H1 (cell line): ENCODE results near the gene COBLL1. TPM values are rescaled to one million over a fixed set of nuclear protein-coding genes. Genes with fewer than 3 reads are reported as not detected.

Experiments
- CTCF ChIA-PET: fragments of 300-600 bp; sonication (Branson Sonifier 250); formaldehyde crosslinking; loops from one replicate; lab custom pipeline; 2021; ENCODE audit not compliant: partially characterized antibody; lab: Charles Lee
- POLR2A ChIA-PET: fragments of 300-600 bp; sonication (Branson Sonifier 250); formaldehyde crosslinking; loops from one replicate; lab custom pipeline; 2021; ENCODE audit warnings: inconsistent platforms; ENCODE audit not compliant: partially characterized antibody; lab: Charles Lee
- DNase-seq, 2 experiments: peaks; one replicate each; pipeline versions ENCODE4 v3.0.0 to v3.0.0-alpha.2; 2010 to 2022; ENCODE audit warnings: low spot score in 2 of 2, low read depth in 1 of 2, mixed read lengths in 1 of 2
- FAIRE-seq: peaks from 2 replicates; lab custom pipeline; 2011; peaks lifted over from hg19 to GRCh38; lab: Jason Lieb, UNC
- H2AFZ ChIP-seq: 2 replicates; pipeline ENCODE4 v1.8.1; 2012; ENCODE audit warnings: low read length, inconsistent platforms
- H2AK5ac ChIP-seq: 2 replicates; pipeline ENCODE4 v1.6.1; 2013; ENCODE audit warnings: low read depth, low read length
- H2BK120ac ChIP-seq: replicated peaks from 2 replicates; pipeline ENCODE3; 2013; ENCODE audit warnings: low read depth, low read length, inconsistent platforms
- H2BK12ac ChIP-seq: 2 replicates; pipeline ENCODE4 v1.6.1; 2013; ENCODE audit warnings: low read depth, low read length
- H2BK15ac ChIP-seq: 2 replicates; pipeline ENCODE4 v1.6.1; 2013; ENCODE audit warnings: low read length
- H2BK20ac ChIP-seq: 2 replicates; pipeline ENCODE4 v1.6.1; 2013; ENCODE audit warnings: low read length
- H2BK5ac ChIP-seq: 2 replicates; pipeline ENCODE4 v1.6.1; 2013; ENCODE audit warnings: low read depth, low read length
- H3K14ac ChIP-seq: 2 replicates; pipeline ENCODE4 v1.6.1; 2013; ENCODE audit warnings: inconsistent platforms; ENCODE audit not compliant: insufficient read length
- H3K18ac ChIP-seq: 2 replicates; pipeline ENCODE4 v1.6.1; 2013; ENCODE audit warnings: low read length; ENCODE audit errors: extremely low read depth
- H3K23ac ChIP-seq: 2 replicates; pipeline ENCODE4 v1.6.1; 2013; ENCODE audit warnings: inconsistent platforms; ENCODE audit not compliant: insufficient read length
- H3K23me2 ChIP-seq: 2 replicates; pipeline ENCODE4 v1.6.1; 2013; ENCODE audit warnings: low read depth, low read length
- H3K27ac ChIP-seq: 2 replicates; pipeline ENCODE4 v1.6.1; 2011; ENCODE audit warnings: low read depth, low read length, inconsistent platforms
- H3K27me3 ChIP-seq, 4 experiments: replicated peaks in 1 of 4; 1 replicate in 1 of 4; 2 replicates in 3 of 4; pipeline versions ENCODE4 v1.6.1 to v1.8.1; 2011 to 2013; ENCODE audit warnings: low read length in 3 of 4, mild to moderate bottlenecking in 3 of 4, inconsistent platforms in 2 of 4, mixed read lengths in 2 of 4, moderate library complexity in 1 of 4; ENCODE audit not compliant: control insufficient read depth in 3 of 4, insufficient read depth in 3 of 4; ENCODE audit errors: extremely low read depth in 1 of 4
- H3K36me3 ChIP-seq, 4 experiments: 2 replicates each; pipeline versions ENCODE4 v1.6.1 to v1.8.1; 2011 to 2013; ENCODE audit warnings: mild to moderate bottlenecking in 4 of 4, low read length in 3 of 4, moderate library complexity in 2 of 4, control low read depth in 1 of 4, inconsistent platforms in 1 of 4; ENCODE audit not compliant: insufficient read depth in 4 of 4, control insufficient read depth in 2 of 4
- H3K4ac ChIP-seq: replicated peaks from 2 replicates; pipeline ENCODE3; 2013; ENCODE audit warnings: low read length, low read depth, mixed read lengths, inconsistent platforms; ENCODE audit not compliant: insufficient read length
- H3K4me1 ChIP-seq, 4 experiments: replicated peaks in 1 of 4; 1 replicate in 1 of 4; 2 replicates in 3 of 4; pipeline versions ENCODE4 v1.6.1 to v1.8.1; 2011 to 2013; ENCODE audit warnings: low read length in 3 of 4, inconsistent platforms in 2 of 4, mixed read lengths in 1 of 4; ENCODE audit not compliant: insufficient read depth in 4 of 4, control insufficient read depth in 3 of 4
- H3K4me2 ChIP-seq, 2 experiments: 2 replicates each; pipeline versions ENCODE4 v1.6.1 to v1.8.1; 2011 to 2013; ENCODE audit warnings: low read depth in 2 of 2, low read length in 2 of 2, control low read depth in 1 of 2, inconsistent platforms in 1 of 2, mild to moderate bottlenecking in 1 of 2; ENCODE audit not compliant: insufficient read depth in 1 of 2
- H3K4me3 ChIP-seq, 4 experiments: fragments of 200-600, 300-600 bp in 1 of 4; sonication (generic), shearing (Covaris generic), sonication (Bioruptor Twin) in 1 of 4; 2 replicates each; pipeline versions ENCODE4 v1.5.1 to v1.8.1; 2011 to 2016; ENCODE audit warnings: low read length in 4 of 4, low read depth in 3 of 4, control low read depth in 2 of 4, inconsistent platforms in 2 of 4, mild to moderate bottlenecking in 2 of 4, mixed read lengths in 1 of 4, moderate library complexity in 1 of 4; ENCODE audit not compliant: insufficient read depth in 2 of 4; ENCODE audit errors: extremely low read depth in 1 of 4
- H3K56ac ChIP-seq: replicated peaks from 2 replicates; pipeline ENCODE3; 2013; ENCODE audit warnings: low read depth, mild to moderate bottlenecking, mixed read lengths, low read length, inconsistent platforms; ENCODE audit not compliant: insufficient read length
- H3K79me1 ChIP-seq: 2 replicates; pipeline ENCODE4 v1.6.1; 2013; ENCODE audit warnings: low read depth, low read length, control low read depth
- H3K79me2 ChIP-seq, 2 experiments: 2 replicates each; pipeline versions ENCODE4 v1.6.1 to v1.8.1; 2012 to 2013; ENCODE audit warnings: low read length in 2 of 2, mild to moderate bottlenecking in 2 of 2, inconsistent platforms in 1 of 2; ENCODE audit not compliant: insufficient read depth in 2 of 2, control insufficient read depth in 1 of 2
- H3K9ac ChIP-seq, 4 experiments: replicated peaks in 1 of 4; 1 replicate in 1 of 4; 2 replicates in 3 of 4; pipeline versions ENCODE4 v1.6.1 to v1.8.1; 2011 to 2013; ENCODE audit warnings: low read depth in 3 of 4, low read length in 3 of 4, control low read depth in 2 of 4, mild to moderate bottlenecking in 2 of 4, moderate library complexity in 2 of 4, inconsistent platforms in 1 of 4; ENCODE audit errors: extremely low read depth in 1 of 4
- H3K9me3 ChIP-seq, 2 experiments: 2 replicates each; pipeline versions ENCODE4 v1.6.1 to v1.8.1; 2012 to 2013; ENCODE audit warnings: mild to moderate bottlenecking in 2 of 2, moderate library complexity in 2 of 2, control low read depth in 1 of 2, inconsistent platforms in 1 of 2, low read depth in 1 of 2, low read length in 1 of 2, mixed read lengths in 1 of 2; ENCODE audit not compliant: insufficient read depth in 2 of 2
- H4K20me1 ChIP-seq, 2 experiments: replicated peaks in 1 of 2; 2 replicates each; pipeline versions ENCODE3 to v1.8.1; 2011 to 2013; ENCODE audit warnings: inconsistent platforms in 2 of 2, low read length in 2 of 2, mild to moderate bottlenecking in 1 of 2; ENCODE audit not compliant: insufficient read depth in 2 of 2, control insufficient read depth in 1 of 2
- H4K5ac ChIP-seq: 2 replicates; pipeline ENCODE4 v1.6.1; 2013; ENCODE audit warnings: low read length, low read depth, mixed read lengths, inconsistent platforms; ENCODE audit not compliant: insufficient read length
- H4K8ac ChIP-seq: 2 replicates; pipeline ENCODE4 v1.8.0; 2013; ENCODE audit warnings: mild to moderate bottlenecking, moderate library complexity, low read length, inconsistent platforms; ENCODE audit not compliant: insufficient read depth; ENCODE audit errors: extremely low read depth
- H4K91ac ChIP-seq: replicated peaks from 2 replicates; pipeline ENCODE3; 2013; ENCODE audit warnings: low read length, mixed read lengths, inconsistent platforms; ENCODE audit not compliant: insufficient read length
- BCL11A ChIP-seq, 2 experiments: IDR thresholded peaks; one replicate each; pipeline ENCODE4 v1.6.1; 2011; ENCODE audit warnings: low read depth in 2 of 2, low read length in 2 of 2, mild to moderate bottlenecking in 2 of 2
- E2F6 ChIP-seq: IDR thresholded peaks from 2 replicates; pipeline ENCODE4 v1.6.1; 2012; ENCODE audit warnings: inconsistent platforms
- HDAC2 ChIP-seq, 2 experiments: fragments of 300-600 bp in 1 of 2; sonication (generic) in 1 of 2; IDR thresholded peaks; 2 replicates each; pipeline ENCODE4 v1.6.1; 2011 to 2012; ENCODE audit warnings: low read depth in 2 of 2, low read length in 2 of 2, mild to moderate bottlenecking in 2 of 2, moderate library complexity in 2 of 2, borderline replicate concordance in 1 of 2, inconsistent platforms in 1 of 2
- JUND ChIP-seq: IDR thresholded peaks from 2 replicates; pipeline ENCODE4 v1.6.1; 2011; ENCODE audit warnings: mild to moderate bottlenecking, improper control_type of control experiment, low read length
- POLR2A ChIP-seq, 2 experiments: IDR thresholded peaks; 1 replicate in 1 of 2; 2 replicates in 1 of 2; pipeline ENCODE4 v1.6.1; 2011; ENCODE audit warnings: low read depth in 2 of 2, low read length in 2 of 2, mild to moderate bottlenecking in 2 of 2; ENCODE audit errors: control extremely low read depth in 1 of 2
- SP2 ChIP-seq: IDR thresholded peaks from 2 replicates; pipeline ENCODE4 v1.6.1; 2012; ENCODE audit warnings: mild to moderate bottlenecking, low read length, inconsistent platforms
- SUZ12 ChIP-seq: fragments of 200-600 bp; sonication (generic); IDR thresholded peaks from 2 replicates; pipeline ENCODE4 v1.6.1; 2012; ENCODE audit warnings: mild to moderate bottlenecking, inconsistent platforms, low read length, moderate library complexity, mixed read lengths
- TEAD4 ChIP-seq: IDR thresholded peaks from 2 replicates; pipeline ENCODE4 v1.6.1; 2012; ENCODE audit warnings: low read depth, low read length, inconsistent platforms, mixed read lengths
- ZNF274 ChIP-seq: IDR thresholded peaks from 2 replicates; pipeline ENCODE4 v1.7.0; 2012; ENCODE audit warnings: low read length, borderline replicate concordance; ENCODE audit errors: extremely low read depth
- whole genome bisulfite sequencing, 2 experiments: shearing (Covaris generic) in 1 of 2; methylation state at CpG; one replicate each; pipeline versions ENCODE4 v1.1.6 to v1.1.7; 2013 to 2015; ENCODE audit warnings: low lambda C conversion rate in 2 of 2, mixed read lengths in 2 of 2, inconsistent platforms in 1 of 2, low coverage in 1 of 2, missing lambda C conversion rate in 1 of 2; ENCODE audit not compliant: insufficient replicate concordance in 2 of 2, insufficient coverage in 1 of 2, insufficient read length in 1 of 2; ENCODE audit errors: extremely low coverage in 1 of 2, missing lambda C conversion rate in 1 of 2; 5-methylcytosine and 5-hydroxymethylcytosine counted together
- polyA plus RNA-seq, 7 experiments: library from polyadenylated mRNA; depleted of rRNA in 3 of 7; stranded (reverse) in 5 of 7; unstranded in 2 of 7; fragments of >200 nt in 5 of 7; fragments of 200-250 nt in 2 of 7; gene quantifications; 1 replicate in 5 of 7; 2 replicates in 1 of 7; 4 replicates in 1 of 7; pipeline versions ENCODE4 v1.2.1 to v1.2.3, GENCODE V29; 2011 to 2013; ENCODE audit warnings: missing spikeins in 2 of 7, mixed read lengths in 2 of 7
- total RNA-seq: library from RNA; stranded (reverse); fragmentation: NEBNext Ultra II Directional; extraction: Animal tissue kit (Norgen Biotek cat#: 25700); gene quantifications from 2 replicates; pipeline ENCODE4 v1.2.1, GENCODE V29; 2021

The COBLL1 gene
- total and polyA plus RNA-seq, 2 of the 8 experiments (the other 6 are each of a cell fraction or from before 2014, with no cell fraction given): 2.2 to 6.2 TPM

GRCh38 chr2:164701565-164701964 is 140.1 kb downstream of the COBLL1 start:
- WGBS, 2 experiments: 50% methylated on average over 1 of the region's 1 CpG; no CpG with 5 or more reads in 1 of the 2 experiments
- Histone ChIP-seq H3K56ac (no peak overlapping the region), H2BK15ac (no peak overlapping the region), H3K4me2 (no peak overlapping the region), H4K20me1 (no peaks in the 10 kb centered on the region), H3K27ac (no peak overlapping the region), H4K8ac (no peak overlapping the region), H3K4ac (no peak overlapping the region), H2BK120ac (no peak overlapping the region), H2BK20ac (no peak overlapping the region), H3K18ac (no peak overlapping the region), H2AK5ac (no peak overlapping the region), H3K9me3 (no peaks in the 10 kb centered on the region), H2BK12ac (no peak overlapping the region), H4K5ac (no peak overlapping the region), H3K14ac (no peak overlapping the region), H3K4me1 (no peaks in the 10 kb centered on the region), H3K23ac (no peak overlapping the region), H3K9ac (no peak overlapping the region), H4K91ac (no peak overlapping the region), H2BK5ac (no peak overlapping the region), H3K27me3 (no peaks in the 10 kb centered on the region), H3K36me3 (no peaks in the 10 kb centered on the region), H3K23me2 (no peaks in the 10 kb centered on the region), H2AFZ (no peak overlapping the region), H3K79me2 (no peaks in the 10 kb centered on the region), H3K4me3 (no peak overlapping the region), H3K79me1 (no peaks in the 10 kb centered on the region)
- POLR2A ChIA-PET: no interaction called here
- FAIRE-seq: no peak
- no peak for TF ChIP-seq HDAC2 (IDR thresholded peaks at IDR 0.05; ENCODE audit: borderline replicate concordance in 1 of 2, low read depth in 2 of 2, low read length in 2 of 2)
- TF ChIP-seq JUND: no peak
- no peak for TF ChIP-seq BCL11A (IDR thresholded peaks at IDR 0.05; ENCODE audit: low read depth in 2 of 2, low read length in 2 of 2)
- TF ChIP-seq POLR2A (IDR thresholded peaks at IDR 0.05; ENCODE audit: control extremely low read depth in 1 of 2, low read depth in 2 of 2, low read length in 2 of 2): no peak
- TF ChIP-seq E2F6: no peak
- no peak for TF ChIP-seq ZNF274
- no peak for TF ChIP-seq TEAD4
- no peak for TF ChIP-seq SUZ12
- TF ChIP-seq SP2: no peak
- no peak for DNase-seq
- CTCF ChIA-PET: interaction anchor here (0.6 to 2.1 kb wide), 2 partner anchors 8 to 141 kb away, joined by 3 to 5 read pairs; no protein-coding TSS in a partner anchor
